GM19372 (cell line): ENCODE data around the gene SPACA6.
"Not testable (repeated sequence)": the region's sequence is repeated elsewhere in the genome, so short reads cannot be mapped to it uniquely, and the experiment has no call there.

Experiments
- ATAC-seq: cut with Tn5 transposase; IDR thresholded peaks from one replicate; pipeline ENCODE4 v1.9.1; 2021; ENCODE audit warnings: mild to moderate bottlenecking, low read depth, moderate library complexity; ENCODE audit not compliant: unreplicated experiment

The SPACA6 gene

GRCh38 chr19:51733742-51734522, 40.8 kb downstream of the SPACA6 start:
- ATAC-seq, result no peak

- no peak for ATAC-seq
Observed at GRCh38 chr19:51735759-51736449, 42.8 kb downstream of the SPACA6 start.

- no peak for ATAC-seq
Observed at GRCh38 chr19:51737389-51737788, 44.3 kb downstream of the SPACA6 start.

- no peak for ATAC-seq
Observed at GRCh38 chr19:51737924-51738323, 44.8 kb downstream of the SPACA6 start.

GRCh38 chr19:51738523-51738922, 45.4 kb downstream of the SPACA6 start:
- not testable (repeated sequence) for ATAC-seq

GRCh38 chr19:51739466-51740213, 46.5 kb downstream of the SPACA6 start:
- ATAC-seq, result no peak

- no peak for ATAC-seq
Observed at GRCh38 chr19:51740356-51740755, 47.2 kb downstream of the SPACA6 start.

- no peak for ATAC-seq
Observed at GRCh38 chr19:51742789-51743188, 49.7 kb downstream of the SPACA6 start.

GRCh38 chr19:51743405-51743804, 50.3 kb downstream of the SPACA6 start:
- no peak for ATAC-seq

- no peak for ATAC-seq
Observed at GRCh38 chr19:51746731-51747130, 53.6 kb downstream of the SPACA6 start.

GRCh38 chr19:51749979-51750378, 56.8 kb downstream of the SPACA6 start:
- ATAC-seq, result no peak

GRCh38 chr19:51750400-51751094, 57.4 kb downstream of the SPACA6 start:
- ATAC-seq, result no peak

GRCh38 chr19:51751655-51752054, 58.5 kb downstream of the SPACA6 start, which contains the start of gene FPR1:
Gene FPR1 (minus strand): TSS chr19:51751878. CDS start chr19:51746994, 4,884 bp downstream.
- ATAC-seq, result no peak

- ATAC-seq, result no peak
Observed at GRCh38 chr19:51754109-51754508, 61.0 kb downstream of the SPACA6 start.

GRCh38 chr19:51754770-51755169, 61.6 kb downstream of the SPACA6 start:
- ATAC-seq, result no peak
